ENCODE data around the gene EPHA5.
"Not testable (repeated sequence)": the region's sequence is repeated elsewhere in the genome, so short reads cannot be mapped to it uniquely, and the experiment has no call there.

The EPHA5 gene

DNA sequence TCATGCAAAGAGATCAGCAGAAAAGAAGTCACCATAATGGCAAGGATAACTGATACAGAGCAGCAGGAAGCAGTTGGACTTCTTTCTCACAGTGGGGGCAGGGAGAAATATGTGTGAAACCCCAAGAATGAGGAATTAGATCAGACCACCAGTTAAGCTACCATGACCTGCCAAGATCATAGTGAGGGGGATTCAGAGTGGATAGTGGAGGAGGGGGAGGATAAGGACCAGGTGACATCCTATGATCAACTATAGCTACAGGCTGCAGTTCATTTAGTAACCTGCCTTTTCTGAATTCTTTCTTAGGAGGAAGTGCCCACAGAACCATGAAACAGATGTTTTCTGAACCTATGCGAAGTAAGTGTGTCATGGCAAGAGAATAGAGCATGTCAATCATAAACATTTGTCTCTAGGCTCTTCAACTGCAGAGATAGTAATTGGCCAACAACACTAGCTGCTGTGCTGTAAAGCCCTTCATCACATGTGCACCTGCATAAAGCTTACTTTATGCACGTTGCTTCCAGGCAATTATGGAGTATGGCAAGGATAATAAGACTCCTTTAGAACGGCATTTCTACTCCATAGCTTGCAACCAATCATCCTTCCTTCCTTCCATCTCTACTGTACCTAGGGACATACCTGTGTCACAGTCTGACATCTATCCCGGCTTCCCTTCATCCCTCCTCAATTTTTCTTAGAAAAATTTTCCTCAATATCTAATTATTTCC lies 329.7 kb downstream of the EPHA5 start:
- POLR2A ChIA-PET, result no interaction called here
- DNase-seq (ENCODE audit: extremely low spot score), result no peak
- TF ChIP-seq, protein P1, sequence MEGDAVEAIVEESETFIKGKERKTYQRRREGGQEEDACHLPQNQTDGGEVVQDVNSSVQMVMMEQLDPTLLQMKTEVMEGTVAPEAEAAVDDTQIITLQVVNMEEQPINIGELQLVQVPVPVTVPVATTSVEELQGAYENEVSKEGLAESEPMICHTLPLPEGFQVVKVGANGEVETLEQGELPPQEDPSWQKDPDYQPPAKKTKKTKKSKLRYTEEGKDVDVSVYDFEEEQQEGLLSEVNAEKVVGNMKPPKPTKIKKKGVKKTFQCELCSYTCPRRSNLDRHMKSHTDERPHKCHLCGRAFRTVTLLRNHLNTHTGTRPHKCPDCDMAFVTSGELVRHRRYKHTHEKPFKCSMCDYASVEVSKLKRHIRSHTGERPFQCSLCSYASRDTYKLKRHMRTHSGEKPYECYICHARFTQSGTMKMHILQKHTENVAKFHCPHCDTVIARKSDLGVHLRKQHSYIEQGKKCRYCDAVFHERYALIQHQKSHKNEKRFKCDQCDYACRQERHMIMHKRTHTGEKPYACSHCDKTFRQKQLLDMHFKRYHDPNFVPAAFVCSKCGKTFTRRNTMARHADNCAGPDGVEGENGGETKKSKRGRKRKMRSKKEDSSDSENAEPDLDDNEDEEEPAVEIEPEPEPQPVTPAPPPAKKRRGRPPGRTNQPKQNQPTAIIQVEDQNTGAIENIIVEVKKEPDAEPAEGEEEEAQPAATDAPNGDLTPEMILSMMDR (IDR thresholded peaks at IDR 0.05; ENCODE audit: control extremely low read depth, extremely low read depth, low read depth, missing control alignments), result no peak
- CTCF ChIA-PET, result interaction anchor here (1.0 to 1.4 kb wide), 4 partner anchors 11 to 39 kb away, joined by 3 read pairs; no protein-coding TSS in a partner anchor

DNA sequence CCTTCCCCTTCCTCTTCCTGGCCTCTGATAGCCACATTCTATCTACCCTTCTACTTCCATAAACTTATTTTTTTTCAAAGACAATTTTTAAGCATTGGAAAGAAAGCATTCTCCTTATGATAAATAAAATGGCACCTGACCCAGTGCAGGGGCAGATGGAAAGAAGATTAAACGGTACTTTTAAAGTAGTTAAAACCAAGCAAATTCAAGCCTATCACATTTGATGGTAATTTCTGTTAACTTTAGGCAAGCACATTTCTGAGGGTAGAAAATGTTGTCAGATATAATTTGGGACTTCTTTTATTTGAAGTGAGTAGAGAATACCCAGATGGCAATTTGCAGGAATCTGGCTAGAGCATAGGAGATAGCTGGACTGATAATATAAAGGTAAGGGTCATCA lies 332.9 kb downstream of the EPHA5 start:
- no peak for DNase-seq (ENCODE audit: extremely low spot score)

DNA sequence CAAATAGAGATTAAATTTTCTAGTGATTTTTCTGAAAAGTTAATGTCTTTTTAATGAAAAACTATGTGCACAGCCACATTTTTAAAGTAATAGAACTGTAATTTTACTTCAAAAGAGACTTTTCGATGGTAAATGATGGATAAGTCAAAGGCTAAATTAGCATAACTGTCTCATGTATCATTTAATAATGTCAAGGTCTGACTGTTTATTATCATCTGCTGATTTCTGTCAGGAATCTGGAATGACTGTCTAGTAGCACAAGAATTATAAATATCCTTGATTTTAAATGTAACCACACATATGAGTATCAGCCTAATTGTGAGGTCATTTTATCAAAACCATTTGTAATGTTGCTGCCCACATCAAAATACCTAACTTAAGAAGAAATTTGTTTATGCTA lies 333.8 kb downstream of the EPHA5 start:
- ChIA-PET CTCF (no interaction called here), POLR2A (no interaction called here)

More for the DNA sequence above, 332.9 kb downstream of the EPHA5 start:
- POLR2A ChIA-PET, result no interaction called here
- TF ChIP-seq, protein P1 (IDR thresholded peaks at IDR 0.05; ENCODE audit: control extremely low read depth, extremely low read depth, low read depth, missing control alignments), result no peak
- CTCF ChIA-PET, result no interaction called here

DNA sequence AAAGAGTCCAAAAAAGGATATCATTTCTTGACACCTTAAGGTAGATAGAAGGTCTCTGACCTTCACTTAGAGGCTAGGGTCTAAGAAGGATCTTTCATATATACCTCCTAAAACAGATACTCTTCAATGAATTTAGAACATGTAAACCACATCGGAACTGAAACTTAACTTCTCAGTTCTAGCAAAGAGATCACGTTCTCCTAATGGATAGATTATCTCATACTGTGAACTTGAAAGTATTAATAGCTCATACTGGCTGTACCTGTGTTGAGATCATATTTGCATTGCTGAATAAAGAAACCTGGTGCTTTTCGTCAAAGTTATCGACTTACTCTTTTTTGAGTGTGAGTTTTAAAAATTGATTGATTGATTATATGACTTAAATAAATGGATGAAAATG lies 353.8 kb downstream of the EPHA5 start:
- TF ChIP-seq, protein P1 (IDR thresholded peaks at IDR 0.05; ENCODE audit: control extremely low read depth, extremely low read depth, low read depth, missing control alignments), result no peak
- DNase-seq (ENCODE audit: extremely low spot score), result no peak
- POLR2A ChIA-PET, result no interaction called here
- CTCF ChIA-PET, result no interaction called here

More for the DNA sequence above, 333.8 kb downstream of the EPHA5 start:
- TF ChIP-seq, protein P1 (IDR thresholded peaks at IDR 0.05; ENCODE audit: control extremely low read depth, extremely low read depth, low read depth, missing control alignments), result no peak
- no peak for DNase-seq (ENCODE audit: extremely low spot score)

DNA sequence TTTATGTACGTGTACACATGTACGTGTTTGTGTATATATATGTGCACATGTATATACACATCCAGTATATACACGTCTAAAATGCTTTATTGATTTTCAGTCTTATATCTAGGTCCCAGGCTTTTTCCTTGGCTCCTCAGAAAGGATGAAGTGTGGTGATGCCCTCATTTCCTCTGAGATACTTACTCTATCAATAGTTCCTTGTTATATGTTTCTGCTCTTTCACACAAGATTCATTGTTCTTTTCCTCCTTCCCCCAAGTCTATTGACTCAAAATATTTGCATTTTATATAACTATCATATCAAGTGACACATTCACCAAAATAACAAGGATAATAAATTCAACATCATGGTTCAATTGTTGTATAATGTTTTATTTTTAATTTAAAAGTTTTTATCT lies 359.2 kb downstream of the EPHA5 start:
- TF ChIP-seq, protein P1 (IDR thresholded peaks at IDR 0.05; ENCODE audit: control extremely low read depth, extremely low read depth, low read depth, missing control alignments), result no peak
- no peak for DNase-seq (ENCODE audit: extremely low spot score)
- POLR2A ChIA-PET, result no interaction called here
- CTCF ChIA-PET, result no interaction called here

DNA sequence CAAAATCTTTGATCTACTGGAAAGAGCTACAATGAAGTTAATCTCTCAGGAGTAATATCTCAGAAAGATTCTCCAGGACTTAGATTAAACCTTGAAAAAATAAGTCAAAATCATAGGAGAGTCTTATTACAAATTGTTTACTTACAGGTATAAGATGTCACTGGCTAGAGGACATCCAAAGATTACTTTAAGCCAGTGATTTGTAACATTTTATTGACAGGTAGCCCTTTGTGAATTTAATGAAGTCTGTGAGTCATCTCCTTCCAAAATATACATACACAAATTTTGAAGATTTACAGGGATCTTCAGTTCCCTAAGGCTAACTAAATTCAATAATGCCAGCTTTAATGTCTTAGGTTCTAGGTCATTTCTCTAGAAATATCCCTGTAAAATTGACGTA lies 359.7 kb downstream of the EPHA5 start:
- DNase-seq (ENCODE audit: extremely low spot score), result no peak
- POLR2A ChIA-PET, result no interaction called here
- CTCF ChIA-PET, result no interaction called here
- TF ChIP-seq, protein P1 (IDR thresholded peaks at IDR 0.05; ENCODE audit: control extremely low read depth, extremely low read depth, low read depth, missing control alignments), result no peak

DNA sequence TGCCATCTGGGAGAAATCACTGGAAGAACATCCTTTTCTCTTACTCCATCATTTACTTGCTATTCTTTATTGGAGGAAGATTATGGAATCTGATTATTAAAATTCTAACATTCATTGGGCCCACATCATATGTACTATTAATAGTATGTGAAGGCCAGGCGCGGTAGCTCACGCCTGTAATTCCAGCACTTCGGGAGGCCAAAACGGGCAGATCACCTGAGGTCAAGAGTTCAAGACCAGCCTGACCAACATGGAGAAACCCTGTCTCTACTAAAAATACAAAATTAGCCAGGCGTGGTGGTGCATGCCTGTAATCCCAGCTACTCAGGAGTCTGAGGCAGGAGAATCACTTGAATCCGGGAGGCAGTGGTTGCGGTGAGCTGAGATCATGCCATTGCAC lies 361.7 kb downstream of the EPHA5 start:
- DNase-seq (ENCODE audit: extremely low spot score); CTCF ChIA-PET; POLR2A ChIA-PET: not testable (repeated sequence)

Data from GM10248 (cell line).